ENCODE measurements around the gene SLC12A3.
"Not testable (repeated sequence)": the region's sequence is repeated elsewhere in the genome, so short reads cannot be mapped to it uniquely, and the experiment has no call there.

Gene SLC12A3

GRCh38 chr16:56870276-56870888 is 5.4 kb downstream of the SLC12A3 start:
- DNase-seq (ENCODE audit: low read depth): no peak

GRCh38 chr16:56871172-56871593 is 6.2 kb downstream of the SLC12A3 start:
- no peak for DNase-seq (ENCODE audit: low read depth)

- DNase-seq (ENCODE audit: low read depth): no peak
These were observed 7.9 kb downstream of the SLC12A3 start for GRCh38 chr16:56872863-56873391.

GRCh38 chr16:56874800-56875199 is 9.8 kb downstream of the SLC12A3 start:
- DNase-seq (ENCODE audit: low read depth): no peak

- DNase-seq (ENCODE audit: low read depth): no peak
These were observed 11.0 kb downstream of the SLC12A3 start for GRCh38 chr16:56876048-56876447.

GRCh38 chr16:56877486-56878182 is 12.6 kb downstream of the SLC12A3 start:
- no peak for DNase-seq (ENCODE audit: low read depth)

GRCh38 chr16:56878282-56878854 is 13.4 kb downstream of the SLC12A3 start:
- DNase-seq (ENCODE audit: low read depth): no peak

- no peak for DNase-seq (ENCODE audit: low read depth)
These were observed 14.3 kb downstream of the SLC12A3 start for GRCh38 chr16:56879276-56879675.

- DNase-seq (ENCODE audit: low read depth): no peak
These were observed 15.2 kb downstream of the SLC12A3 start for GRCh38 chr16:56880176-56880575.

GRCh38 chr16:56880685-56881084 is 15.7 kb downstream of the SLC12A3 start:
- DNase-seq (ENCODE audit: low read depth): no peak

- DNase-seq (ENCODE audit: low read depth): no peak
These were observed 17.2 kb downstream of the SLC12A3 start for GRCh38 chr16:56882077-56882800.

- no peak for DNase-seq (ENCODE audit: low read depth)
These were observed 18.6 kb downstream of the SLC12A3 start for GRCh38 chr16:56883586-56883985.

- no peak for DNase-seq (ENCODE audit: low read depth)
These were observed 19.1 kb downstream of the SLC12A3 start for GRCh38 chr16:56884026-56884582.

- DNase-seq (ENCODE audit: low read depth): not testable (repeated sequence)
These were observed 19.9 kb downstream of the SLC12A3 start for GRCh38 chr16:56884929-56885328.

- no peak for DNase-seq (ENCODE audit: low read depth)
These were observed 20.6 kb downstream of the SLC12A3 start for GRCh38 chr16:56885446-56886162.

- DNase-seq (ENCODE audit: low read depth): no peak
These were observed 21.3 kb downstream of the SLC12A3 start for GRCh38 chr16:56886296-56886695.

GRCh38 chr16:56886826-56887225 is 21.8 kb downstream of the SLC12A3 start:
- DNase-seq (ENCODE audit: low read depth): no peak

- DNase-seq (ENCODE audit: low read depth): no peak
These were observed 23.8 kb downstream of the SLC12A3 start for GRCh38 chr16:56888806-56889205.

- DNase-seq (ENCODE audit: low read depth): no peak
These were observed 24.2 kb downstream of the SLC12A3 start for GRCh38 chr16:56889206-56889605.

GRCh38 chr16:56891685-56892084 is 26.7 kb downstream of the SLC12A3 start:
- no peak for DNase-seq (ENCODE audit: low read depth)

GRCh38 chr16:56892705-56893104 is 27.7 kb downstream of the SLC12A3 start:
- no peak for DNase-seq (ENCODE audit: low read depth)
